Ascending aorta (tissue), 2 donors: ENCODE results near the gene DIP2C. TPM values are rescaled to one million over a fixed set of nuclear protein-coding genes. Genes with fewer than 3 reads are reported as not detected.
"Not testable (repeated sequence)": the region's sequence is repeated elsewhere in the genome, so short reads cannot be mapped to it uniquely, and the experiment has no call there.

Source experiments
- DNase-seq, 2 donors: peaks; one replicate each; pipeline ENCODE4 v3.0.0-alpha.2; 2019; ENCODE audit warnings: low spot score in 2 of 2
- H3K27ac ChIP-seq, 2 donors: fragments of 200-600 bp; sonication (generic); one replicate each; pipeline ENCODE4 v1.5.1; 2016 to 2017; ENCODE audit warnings: mild to moderate bottlenecking in 1 of 2
- H3K27me3 ChIP-seq: fragments of 200-600 bp; sonication (generic); one replicate; pipeline ENCODE4 v1.5.1; 2017
- H3K36me3 ChIP-seq, 2 donors: fragments of 200-600 bp; sonication (generic); one replicate each; pipeline ENCODE4 v1.5.1; 2016
- H3K4me1 ChIP-seq, 2 donors: fragments of 200-600 bp; sonication (generic); one replicate each; pipeline ENCODE4 v1.5.1; 2016 to 2017; ENCODE audit warnings: mild to moderate bottlenecking in 1 of 2
- H3K4me3 ChIP-seq, 2 donors: fragments of 200-600 bp; sonication (generic); one replicate each; pipeline ENCODE4 v1.5.1; 2016 to 2017; ENCODE audit warnings: mild to moderate bottlenecking in 1 of 2
- H3K9me3 ChIP-seq, 2 donors: fragments of 200-600 bp; sonication (generic); one replicate each; pipeline ENCODE4 v1.5.1; 2016
- CTCF ChIP-seq, 3 experiments: fragments of 200-600 bp in 2 of 3; fragments of 450-650 bp in 1 of 3; sonication (generic) in 2 of 3; IDR thresholded peaks; one replicate each; pipeline ENCODE4 v1.5.1; 2016 to 2019; ENCODE audit warnings: antibody characterized with exemption in 3 of 3, mild to moderate bottlenecking in 1 of 3, moderate library complexity in 1 of 3
- intact Hi-C: fragments of 100-400 bp; cut with DNase I; formaldehyde crosslinking; loops from one replicate; pipeline ENCODE4 v1.15.1; 2023
- total RNA-seq: library from RNA; depleted of rRNA; stranded (reverse); fragments of >200 nt; gene quantifications from one replicate; pipeline ENCODE4 v1.1.0, GENCODE V29; 2016

DIP2C gene
- total RNA-seq, 1 donor from 2014 or later: 14.7 TPM

- intact Hi-C loops: no loop called here
- H3K27ac ChIP-seq: no peak overlapping the region
- no peak for DNase-seq
- H3K4me3 ChIP-seq: no peak overlapping the region
- no peaks in the 10 kb centered on the region for H3K27me3 ChIP-seq
- H3K36me3 ChIP-seq: no peaks in the 10 kb centered on the region
- no peak for TF ChIP-seq CTCF (IDR thresholded peaks at IDR 0.05)
- peaks cover 0 to 22% of the 10 kb centered on the region in 2 donors for H3K4me1 ChIP-seq
- no peaks in the 10 kb centered on the region for H3K9me3 ChIP-seq
Observed at GRCh38 chr10:680745-681144, 8.7 kb downstream of the DIP2C start.

GRCh38 chr10:680146-680545 lies 9.3 kb downstream of the DIP2C start:
- Histone ChIP-seq H3K4me1 (peaks cover 0 to 22% of the 10 kb centered on the region in 2 donors), H3K9me3 (no peaks in the 10 kb centered on the region), H3K27ac (no peak overlapping the region), H3K36me3 (no peaks in the 10 kb centered on the region), H3K27me3 (no peaks in the 10 kb centered on the region), H3K4me3 (no peak overlapping the region)
- intact Hi-C loops: no loop called here
- peak in 1 of 2 donors; percentile 28 for DNase-seq
- TF ChIP-seq CTCF (IDR thresholded peaks at IDR 0.05): no peak

GRCh38 chr10:679556-679955 lies 9.9 kb downstream of the DIP2C start:
- H3K27me3 ChIP-seq: no peaks in the 10 kb centered on the region
- H3K27ac ChIP-seq: no peak overlapping the region
- H3K9me3 ChIP-seq: no peaks in the 10 kb centered on the region
- intact Hi-C loops: no loop called here
- no peaks in the 10 kb centered on the region for H3K36me3 ChIP-seq
- no peak overlapping the region for H3K4me3 ChIP-seq
- DNase-seq: peak in 1 of 2 donors; percentile 55
- H3K4me1 ChIP-seq: peaks cover 0 to 20% of the 10 kb centered on the region in 2 donors
- no peak for TF ChIP-seq CTCF (IDR thresholded peaks at IDR 0.05)

- DNase-seq, H3K36me3 ChIP-seq, H3K27ac ChIP-seq, H3K4me3 ChIP-seq, intact Hi-C loops, H3K9me3 ChIP-seq, H3K27me3 ChIP-seq: not testable (repeated sequence)
- peaks cover 0 to 12% of the 10 kb centered on the region in 2 donors for H3K4me1 ChIP-seq
Observed at GRCh38 chr10:678662-679005, 10.8 kb downstream of the DIP2C start.

- DNase-seq: peak in 1 of 2 donors; percentile 56
- no peak for TF ChIP-seq CTCF (IDR thresholded peaks at IDR 0.05)
- Histone ChIP-seq H3K27ac (peak overlapping the region in 1 of 2 donors; percentile 18), H3K27me3 (no peaks in the 10 kb centered on the region), H3K9me3 (no peaks in the 10 kb centered on the region), H3K4me1 (peaks cover 0 to 9% of the 10 kb centered on the region in 2 donors), H3K36me3 (no peaks in the 10 kb centered on the region), H3K4me3 (no peak overlapping the region)
- intact Hi-C loops: no loop called here
Observed at GRCh38 chr10:677750-678661, 11.5 kb downstream of the DIP2C start.

- H3K27me3 ChIP-seq: no peaks in the 10 kb centered on the region
- H3K4me1 ChIP-seq: peaks cover 0 to 6% of the 10 kb centered on the region in 2 donors
- intact Hi-C loops: no loop called here
- DNase-seq: no peak
- H3K27ac ChIP-seq: peak overlapping the region; percentile 18 to 26
- H3K9me3 ChIP-seq: no peaks in the 10 kb centered on the region
- no peak for TF ChIP-seq CTCF (IDR thresholded peaks at IDR 0.05)
- no peaks in the 10 kb centered on the region for H3K36me3 ChIP-seq
- no peak overlapping the region for H3K4me3 ChIP-seq
Observed at GRCh38 chr10:677038-677437, 12.4 kb downstream of the DIP2C start.
